ENCODE measurements around the gene OMA1.

GRCh38 chr1:58529284-58529683 is 17.2 kb downstream of the OMA1 start:
- TF ChIP-seq SNAI2 (CRISPR knock-in tag; IDR thresholded peaks at IDR 0.05) (no peak), PATZ1 (CRISPR knock-in tag; IDR thresholded peaks at IDR 0.05; ENCODE audit: borderline replicate concordance) (no peak), BACH2 (CRISPR knock-in tag; IDR thresholded peaks at IDR 0.05; ENCODE audit: borderline replicate concordance) (no peak), ZFP30 (CRISPR knock-in tag; IDR thresholded peaks at IDR 0.05) (no peak), TCF4 (CRISPR knock-in tag; IDR thresholded peaks at IDR 0.05; ENCODE audit: borderline replicate concordance) (no peak), ESRRG (CRISPR knock-in tag; IDR thresholded peaks at IDR 0.05) (no peak), ARNTL (CRISPR knock-in tag; IDR thresholded peaks at IDR 0.05; ENCODE audit: borderline replicate concordance, low read depth) (no peak), POU6F1 (CRISPR knock-in tag; IDR thresholded peaks at IDR 0.05; ENCODE audit: borderline replicate concordance, low read depth) (no peak), RARB (CRISPR knock-in tag; IDR thresholded peaks at IDR 0.05) (no peak), ZC3H10 (CRISPR knock-in tag; IDR thresholded peaks at IDR 0.05) (no peak)
- TF ChIP-seq, protein P1, sequence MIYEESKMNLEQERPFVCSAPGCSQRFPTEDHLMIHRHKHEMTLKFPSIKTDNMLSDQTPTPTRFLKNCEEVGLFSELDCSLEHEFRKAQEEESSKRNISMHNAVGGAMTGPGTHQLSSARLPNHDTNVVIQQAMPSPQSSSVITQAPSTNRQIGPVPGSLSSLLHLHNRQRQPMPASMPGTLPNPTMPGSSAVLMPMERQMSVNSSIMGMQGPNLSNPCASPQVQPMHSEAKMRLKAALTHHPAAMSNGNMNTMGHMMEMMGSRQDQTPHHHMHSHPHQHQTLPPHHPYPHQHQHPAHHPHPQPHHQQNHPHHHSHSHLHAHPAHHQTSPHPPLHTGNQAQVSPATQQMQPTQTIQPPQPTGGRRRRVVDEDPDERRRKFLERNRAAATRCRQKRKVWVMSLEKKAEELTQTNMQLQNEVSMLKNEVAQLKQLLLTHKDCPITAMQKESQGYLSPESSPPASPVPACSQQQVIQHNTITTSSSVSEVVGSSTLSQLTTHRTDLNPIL (CRISPR knock-in tag; IDR thresholded peaks at IDR 0.05; ENCODE audit: low read depth), result no peak
